Parathyroid adenoma (tissue), 2 donors: ENCODE measurements around the gene GLRX3.
"Not testable (repeated sequence)": the region's sequence is repeated elsewhere in the genome, so short reads cannot be mapped to it uniquely, and the experiment has no call there.

ENCODE experiments used
- H2AFZ ChIP-seq: fragments of 300-600 bp; sonication (generic); one replicate; pipeline ENCODE4 v1.7.0; 2017; ENCODE audit warnings: antibody characterized with exemption, mild to moderate bottlenecking
- H3K27ac ChIP-seq: fragments of 300-600 bp; sonication (generic); one replicate; pipeline ENCODE4 v1.7.0; 2017
- H3K27me3 ChIP-seq: fragments of 300-600 bp; sonication (generic); one replicate; pipeline ENCODE4 v1.7.0; 2017; ENCODE audit warnings: low read length; ENCODE audit not compliant: control insufficient read depth, insufficient read depth
- H3K36me3 ChIP-seq: fragments of 300-600 bp; sonication (generic); one replicate; pipeline ENCODE4 v1.7.0; 2017; ENCODE audit warnings: low read length; ENCODE audit not compliant: control insufficient read depth, insufficient read depth
- H3K4me1 ChIP-seq: fragments of 300-600 bp; sonication (generic); one replicate; pipeline ENCODE4 v1.7.0; 2017; ENCODE audit warnings: control low read depth
- H3K4me2 ChIP-seq: fragments of 300-600 bp; sonication (generic); one replicate; pipeline ENCODE4 v1.7.0; 2017; ENCODE audit warnings: low read length
- H3K4me3 ChIP-seq: fragments of 300-600 bp; sonication (generic); one replicate; pipeline ENCODE4 v1.7.0; 2017; ENCODE audit warnings: low read depth, low read length
- H3K79me2 ChIP-seq: fragments of 300-600 bp; sonication (generic); one replicate; pipeline ENCODE4 v1.7.0; 2017; ENCODE audit warnings: control low read depth
- H3K9ac ChIP-seq: fragments of 300-600 bp; sonication (generic); one replicate; pipeline ENCODE4 v1.7.0; 2017; ENCODE audit warnings: mild to moderate bottlenecking
- H3K9me3 ChIP-seq: fragments of 300-600 bp; sonication (generic); one replicate; pipeline ENCODE4 v1.7.0; 2017; ENCODE audit warnings: low read length; ENCODE audit not compliant: control insufficient read depth
- CTCF ChIP-seq: fragments of 300-600 bp; sonication (generic); IDR thresholded peaks from one replicate; pipeline ENCODE4 v1.7.0; 2017; ENCODE audit warnings: antibody characterized with exemption, mild to moderate bottlenecking
- donor health status: primary hyperparathyroidism.

GLRX3 gene

GRCh38 chr10:130136226-130137089, at the start of gene GLRX3:
Gene GLRX3 (plus strand): TSS chr10:130136391. CDS start chr10:130136421, 30 bp downstream.
- Histone ChIP-seq H2AFZ (peak within 1 kb of the TSS; percentile 99), H3K27me3 (no peaks in the 10 kb centered on the region), H3K4me1 (peaks cover 7% of the 10 kb centered on the region), H3K9ac (peak within 1 kb of the TSS; percentile 4), H3K36me3 (no peaks in the 10 kb centered on the region), H3K9me3 (no peaks in the 10 kb centered on the region), H3K4me2 (peak within 1 kb of the TSS; percentile 93), H3K27ac (peak within 1 kb of the TSS; percentile 21), H3K79me2 (peaks cover 22% of the 10 kb centered on the region), H3K4me3 (peak within 1 kb of the TSS; percentile 88)
- no peak for TF ChIP-seq CTCF

DNA sequence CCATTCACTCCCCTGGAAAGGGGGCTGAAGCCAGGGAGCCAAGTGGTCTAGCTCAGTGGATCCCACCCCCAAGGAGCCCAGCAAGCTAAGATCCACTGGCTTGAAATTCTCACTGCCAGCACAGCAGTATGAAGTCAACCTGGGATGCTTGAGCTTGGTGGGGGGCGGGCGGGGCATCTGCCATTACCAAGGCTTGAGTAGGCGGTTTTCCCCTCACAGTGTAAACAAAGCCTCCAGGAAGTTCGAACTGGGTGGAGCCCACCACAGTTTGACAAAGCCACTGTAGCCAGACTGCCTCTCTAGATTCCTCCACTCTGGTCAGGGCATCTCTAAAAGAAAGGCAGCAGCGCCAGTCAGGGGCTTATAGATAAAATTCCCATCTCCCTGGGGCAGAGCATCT, 45.6 kb upstream of the GLRX3 start:
- H3K79me2 ChIP-seq, H3K9me3 ChIP-seq, H3K27ac ChIP-seq, H3K4me2 ChIP-seq, H3K36me3 ChIP-seq, H3K27me3 ChIP-seq, H2AFZ ChIP-seq, H3K4me3 ChIP-seq, H3K9ac ChIP-seq, H3K4me1 ChIP-seq: not testable (repeated sequence)

DNA sequence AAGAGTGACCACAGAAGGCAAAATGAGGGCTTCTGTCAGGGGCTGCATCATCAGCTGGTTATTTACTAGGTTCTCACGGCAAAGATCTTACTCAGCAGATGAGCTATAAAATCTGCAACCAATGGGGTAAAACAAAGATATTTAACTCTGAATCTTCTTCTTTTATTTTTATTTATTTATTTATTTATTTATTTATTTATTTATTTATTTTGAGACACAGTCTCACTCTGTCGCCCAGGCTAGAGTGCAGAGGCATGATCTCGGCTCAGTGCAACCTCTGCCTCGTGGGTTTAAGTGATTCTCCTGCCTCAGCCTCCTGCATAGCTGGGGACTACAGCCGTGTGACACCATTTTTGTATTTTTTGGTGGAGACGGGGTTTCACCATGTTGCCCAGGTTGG, 36.8 kb upstream of the GLRX3 start:
- Histone ChIP-seq H3K9ac (no peak overlapping the region), H3K4me1 (no peaks in the 10 kb centered on the region), H3K27me3 (no peaks in the 10 kb centered on the region), H3K27ac (no peak overlapping the region), H3K36me3 (no peaks in the 10 kb centered on the region), H2AFZ (no peak overlapping the region), H3K4me3 (no peak overlapping the region), H3K79me2 (no peaks in the 10 kb centered on the region), H3K9me3 (no peaks in the 10 kb centered on the region), H3K4me2 (no peak overlapping the region)
- TF ChIP-seq CTCF: no peak

GRCh38 chr10:130105724-130106123, 30.5 kb upstream of the GLRX3 start:
- no peak overlapping the region for H3K4me3 ChIP-seq
- no peak overlapping the region for H3K4me2 ChIP-seq
- H3K27ac ChIP-seq: no peak overlapping the region
- H3K9me3 ChIP-seq: no peaks in the 10 kb centered on the region
- H2AFZ ChIP-seq: no peak overlapping the region
- H3K4me1 ChIP-seq: no peaks in the 10 kb centered on the region
- H3K36me3 ChIP-seq: no peaks in the 10 kb centered on the region
- no peak for TF ChIP-seq CTCF
- H3K9ac ChIP-seq: no peak overlapping the region
- H3K27me3 ChIP-seq: no peaks in the 10 kb centered on the region
- peaks cover 8% of the 10 kb centered on the region for H3K79me2 ChIP-seq

GRCh38 chr10:130108146-130108545, 28.0 kb upstream of the GLRX3 start:
- H2AFZ ChIP-seq, H3K4me1 ChIP-seq, H3K9me3 ChIP-seq, H3K27me3 ChIP-seq, H3K4me3 ChIP-seq, H3K27ac ChIP-seq, H3K9ac ChIP-seq, H3K36me3 ChIP-seq, H3K4me2 ChIP-seq, H3K79me2 ChIP-seq: not testable (repeated sequence)
